KMS-11 (cell line): ENCODE results near the gene NSL1.

ENCODE experiments used
- H2AFZ ChIP-seq: fragments of 200-600 bp; sonication (generic); 2 replicates; pipeline ENCODE4 v1.6.1; 2016; ENCODE audit warnings: antibody characterized with exemption, mixed run types, low read depth
- H3K27ac ChIP-seq: fragments of 200-600 bp; sonication (generic); 2 replicates; pipeline ENCODE4 v1.6.1; 2016; ENCODE audit warnings: mild to moderate bottlenecking, mixed run types
- H3K27me3 ChIP-seq: fragments of 200-600 bp; sonication (generic); 2 replicates; pipeline ENCODE4 v1.6.1; 2017; ENCODE audit warnings: mild to moderate bottlenecking, low read depth, mixed run types, moderate library complexity; ENCODE audit not compliant: insufficient read depth
- H3K36me3 ChIP-seq: fragments of 200-600 bp; sonication (generic); 2 replicates; pipeline ENCODE4 v1.6.1; 2017; ENCODE audit warnings: mild to moderate bottlenecking, mixed run types; ENCODE audit not compliant: insufficient read depth
- H3K4me1 ChIP-seq: fragments of 200-600 bp; sonication (generic); 2 replicates; pipeline ENCODE4 v1.6.1; 2016; ENCODE audit warnings: mild to moderate bottlenecking, low read depth, mixed run types; ENCODE audit not compliant: poor library complexity, severe bottlenecking
- H3K4me2 ChIP-seq: fragments of 200-600 bp; sonication (generic); 2 replicates; pipeline ENCODE4 v1.7.0; 2016; ENCODE audit warnings: mild to moderate bottlenecking, mixed run types
- H3K4me3 ChIP-seq: fragments of 200-600 bp; sonication (generic); IDR thresholded peaks from 2 replicates; pipeline ENCODE4 v1.6.1; 2017; ENCODE audit warnings: low read depth, low read length, mixed read lengths; ENCODE audit not compliant: insufficient read depth
- H3K79me2 ChIP-seq: fragments of 200-600 bp; sonication (generic); 2 replicates; pipeline ENCODE4 v1.6.1; 2016; ENCODE audit warnings: low read depth, mixed run types; ENCODE audit not compliant: insufficient read depth
- H3K9ac ChIP-seq: fragments of 200-600 bp; sonication (generic); 2 replicates; pipeline ENCODE4 v1.6.1; 2016; ENCODE audit warnings: mild to moderate bottlenecking, mixed run types
- H4K20me1 ChIP-seq: fragments of 200-600 bp; sonication (generic); 2 replicates; pipeline ENCODE4 v1.6.1; 2016; ENCODE audit warnings: mild to moderate bottlenecking, mixed run types; ENCODE audit not compliant: insufficient read depth
- CTCF ChIP-seq: fragments of 200-600 bp; sonication (generic); conservative IDR thresholded peaks from 2 replicates; pipeline ENCODE4 v1.6.1; 2017; ENCODE audit warnings: low read depth, mild to moderate bottlenecking, antibody characterized with exemption, low read length, moderate library complexity, mixed read lengths

The NSL1 gene

GRCh38 chr1:212701910-212702309 lies 89.7 kb downstream of the NSL1 start:
- H3K27me3 ChIP-seq: no peaks in the 10 kb centered on the region
- no peaks in the 10 kb centered on the region for H4K20me1 ChIP-seq
- H3K4me2 ChIP-seq: no peak overlapping the region
- H3K36me3 ChIP-seq: no peaks in the 10 kb centered on the region
- H3K4me1 ChIP-seq: peaks cover 13% of the 10 kb centered on the region
- H3K27ac ChIP-seq: no peak overlapping the region
- TF ChIP-seq CTCF: no peak
- no peaks in the 10 kb centered on the region for H3K79me2 ChIP-seq
- no peak overlapping the region for H3K4me3 ChIP-seq
- no peak overlapping the region for H3K9ac ChIP-seq
- H2AFZ ChIP-seq: no peak overlapping the region

- H3K4me2 ChIP-seq: no peak overlapping the region
- no peak overlapping the region for H2AFZ ChIP-seq
- no peak overlapping the region for H3K9ac ChIP-seq
Measured at GRCh38 chr1:212700892-212701819, 90.4 kb downstream of the NSL1 start.

GRCh38 chr1:212700223-212700891 lies 91.2 kb downstream of the NSL1 start:
- Histone ChIP-seq H3K4me1 (peaks cover 13% of the 10 kb centered on the region), H3K4me2 (peak overlapping the region; percentile 43; the same call in 1 of the 2 replicates), H3K4me3 (no peak overlapping the region), H3K79me2 (no peaks in the 10 kb centered on the region), H3K9ac (no peak overlapping the region), H3K27me3 (no peaks in the 10 kb centered on the region), H4K20me1 (no peaks in the 10 kb centered on the region), H3K27ac (no peak overlapping the region), H3K36me3 (no peaks in the 10 kb centered on the region), H2AFZ (peak overlapping the region; percentile 53)
- TF ChIP-seq CTCF: no peak

More at GRCh38 chr1:212700892-212701819, 90.4 kb downstream of the NSL1 start:
- TF ChIP-seq CTCF: no peak
- Histone ChIP-seq H3K4me3 (no peak overlapping the region), H3K4me1 (peaks cover 13% of the 10 kb centered on the region), H3K79me2 (no peaks in the 10 kb centered on the region), H3K27me3 (no peaks in the 10 kb centered on the region), H3K27ac (no peak overlapping the region), H3K36me3 (no peaks in the 10 kb centered on the region), H4K20me1 (no peaks in the 10 kb centered on the region)

GRCh38 chr1:212699625-212700222 lies 91.9 kb downstream of the NSL1 start, which contains the start of gene BATF3:
Gene BATF3, minus strand, starts transcription at chr1:212699840. Its CDS starts 78 bp downstream, at chr1:212699762.
- Histone ChIP-seq H3K27me3 (no peaks in the 10 kb centered on the region), H3K27ac (no peak within 1 kb of the TSS)

More at GRCh38 chr1:212699625-212700222, 91.9 kb downstream of the NSL1 start, which contains the start of gene BATF3:
- peak within 1 kb of the TSS; percentile 68 for H3K9ac ChIP-seq
- no peaks in the 10 kb centered on the region for H3K36me3 ChIP-seq
- no peaks in the 10 kb centered on the region for H4K20me1 ChIP-seq
- H3K4me1 ChIP-seq: peaks cover 13% of the 10 kb centered on the region
- H3K4me2 ChIP-seq: peak within 1 kb of the TSS; percentile 64
- H3K4me3 ChIP-seq: peak within 1 kb of the TSS; percentile 67
- H3K79me2 ChIP-seq: no peaks in the 10 kb centered on the region
- TF ChIP-seq CTCF: no peak
- peak within 1 kb of the TSS; percentile 93 for H2AFZ ChIP-seq
